ENCODE results near the gene C11orf16.

The C11orf16 gene

GRCh38 chr11:8878771-8879170 lies 54.0 kb downstream of the C11orf16 start:
- no peak for DNase-seq

- DNase-seq: no peak
Observed at GRCh38 chr11:8873741-8874405, 58.9 kb downstream of the C11orf16 start.

- DNase-seq: no peak
Observed at GRCh38 chr11:8871962-8872361, 60.8 kb downstream of the C11orf16 start.

- no peak for DNase-seq
Observed at GRCh38 chr11:8871171-8871775, 61.5 kb downstream of the C11orf16 start.

- DNase-seq: no peak
Observed at GRCh38 chr11:8870411-8871170, 62.2 kb downstream of the C11orf16 start.
